ENCODE data around the gene REV1. TPM values are rescaled to one million over a fixed set of nuclear protein-coding genes. Genes with fewer than 3 reads are reported as not detected.

REV1 gene
- total and polyA plus RNA-seq, 2 of the 8 experiments (the other 6 are each of a cell fraction or from before 2014, with no cell fraction given) = 16.6 to 34.3 TPM

- ChIA-PET POLR2A (ENCODE audit: partially characterized antibody) (no interaction called here), CTCF (ENCODE audit: partially characterized antibody) (interaction anchor here (0.6 kb wide), 1 partner anchor 478 kb away, joined by 3 read pairs; no protein-coding TSS in a partner anchor)
- no peak overlapping the region for H3K4me2 ChIP-seq (ENCODE audit: insufficient read depth in 1 of 2, low read depth in 2 of 2, low read length in 2 of 2)
- peaks cover 2 to 12% of the 10 kb centered on the region in 2 experiments for H4K20me1 ChIP-seq (replicated peaks in 1 of 2; ENCODE audit: control insufficient read depth in 1 of 2, insufficient read depth in 2 of 2, low read length in 2 of 2)
- H3K27me3 ChIP-seq (replicated peaks in 1 of 4; ENCODE audit: control insufficient read depth in 3 of 4, extremely low read depth in 1 of 4, insufficient read depth in 3 of 4, low read length in 3 of 4) = no peaks in the 10 kb centered on the region
- no peak overlapping the region for H2BK5ac ChIP-seq (ENCODE audit: low read depth, low read length)
- H3K4me3 ChIP-seq (ENCODE audit: extremely low read depth in 1 of 4, insufficient read depth in 2 of 4, low read depth in 3 of 4, low read length in 4 of 4) = no peak overlapping the region
- no peak overlapping the region for H4K5ac ChIP-seq (ENCODE audit: insufficient read length, low read depth, low read length)
- H3K4ac ChIP-seq (replicated peaks; ENCODE audit: insufficient read length, low read depth, low read length) = no peak overlapping the region
- H3K4me1 ChIP-seq (replicated peaks in 1 of 4; ENCODE audit: control insufficient read depth in 3 of 4, insufficient read depth in 4 of 4, low read length in 3 of 4) = peaks cover 0 to 12% (median 8%) of the 10 kb centered on the region in 4 experiments; a peak in 4 of 7 replicates
- no peaks in the 10 kb centered on the region for H3K36me3 ChIP-seq (ENCODE audit: control insufficient read depth in 2 of 4, insufficient read depth in 4 of 4, low read length in 3 of 4)
- no peaks in the 10 kb centered on the region for H3K9me3 ChIP-seq (ENCODE audit: insufficient read depth in 2 of 2, low read depth in 1 of 2, low read length in 1 of 2)
- no peak overlapping the region for H2AFZ ChIP-seq (ENCODE audit: low read length)
- no peak overlapping the region for H3K14ac ChIP-seq (ENCODE audit: insufficient read length)
- 89% methylated on average over 5 of the region's 5 CpGs; no CpG with 5 or more reads in 1 of the 2 experiments for WGBS, 2 experiments (ENCODE audit: extremely low coverage in 1 of 2, insufficient coverage in 1 of 2, insufficient read length in 1 of 2, insufficient replicate concordance in 2 of 2, low coverage in 1 of 2, low lambda C conversion rate in 2 of 2, missing lambda C conversion rate in 1 of 2)
- H3K79me1 ChIP-seq (ENCODE audit: low read depth, low read length) = no peaks in the 10 kb centered on the region; the same call in 1 of the 2 replicates
- no peak overlapping the region for H4K91ac ChIP-seq (replicated peaks; ENCODE audit: insufficient read length, low read length)
- no peak overlapping the region for H2BK12ac ChIP-seq (ENCODE audit: low read depth, low read length)
- no peak overlapping the region for H3K56ac ChIP-seq (replicated peaks; ENCODE audit: insufficient read length, low read depth, low read length)
- no peak overlapping the region for H3K27ac ChIP-seq (ENCODE audit: low read depth, low read length)
- DNase-seq (ENCODE audit: low read depth in 1 of 2, low spot score in 2 of 2) (no peak), FAIRE-seq (no peak)
- H3K23me2 ChIP-seq (ENCODE audit: low read depth, low read length) = no peaks in the 10 kb centered on the region
- no peak overlapping the region for H2BK15ac ChIP-seq (ENCODE audit: low read length)
- TF ChIP-seq PHF8 (conservative IDR thresholded peaks at IDR 0.05; ENCODE audit: low read depth, low read length) = no peak
- TF ChIP-seq FOSL1 (IDR thresholded peaks at IDR 0.05; ENCODE audit: insufficient read depth, low read depth, low read length) = no peak
- TF ChIP-seq POU5F1 (IDR thresholded peaks at IDR 0.05; ENCODE audit: low read depth, low read length) = no peak
- no peak for TF ChIP-seq HDAC2 (IDR thresholded peaks at IDR 0.05; ENCODE audit: borderline replicate concordance in 1 of 2, low read depth in 2 of 2, low read length in 2 of 2)
- no peak for TF ChIP-seq RAD21 (IDR thresholded peaks at IDR 0.05 in 1 of 2, conservative IDR thresholded peaks at IDR 0.05 in 1 of 2; ENCODE audit: low read depth in 2 of 2, low read length in 2 of 2)
- peaks cover 15 to 100% of the 10 kb centered on the region in 2 experiments for H3K79me2 ChIP-seq (ENCODE audit: control insufficient read depth in 1 of 2, insufficient read depth in 2 of 2, low read length in 2 of 2)
- H3K18ac ChIP-seq (ENCODE audit: extremely low read depth, low read length) = no peak overlapping the region
- H2BK120ac ChIP-seq (replicated peaks; ENCODE audit: low read depth, low read length) = no peak overlapping the region
- H2BK20ac ChIP-seq (ENCODE audit: low read length) = no peak overlapping the region
- H2AK5ac ChIP-seq (ENCODE audit: low read depth, low read length) = no peak overlapping the region
- H3K9ac ChIP-seq (replicated peaks in 1 of 4; ENCODE audit: extremely low read depth in 1 of 4, low read depth in 3 of 4, low read length in 3 of 4) = no peak overlapping the region
- no peak overlapping the region for H3K23ac ChIP-seq (ENCODE audit: insufficient read length)
- H4K8ac ChIP-seq (ENCODE audit: extremely low read depth, insufficient read depth, low read length) = no peak overlapping the region
Measured at GRCh38 chr2:99478632-99479031, 11.2 kb downstream of the REV1 start.

Data from H1 (cell line).